Fibroblast of lung (primary cell): Measurements from ENCODE around the gene HMCES. TPM values are rescaled to one million over a fixed set of nuclear protein-coding genes. Genes with fewer than 3 reads are reported as not detected.
A peak's percentile ranks its signal among the peaks of the same experiment; 100 is the strongest.

Experiments
- DNase-seq, 2 donors: peaks; one replicate each; pipeline versions ENCODE4 v3.0.0 to v3.0.0-alpha.2; 2010; ENCODE audit warnings: low read depth in 2 of 2
- H2AFZ ChIP-seq: 2 replicates; pipeline ENCODE4 v1.5.1; 2012; ENCODE audit warnings: low read length, control low read depth, inconsistent platforms
- H3K27ac ChIP-seq: 2 replicates; pipeline ENCODE4 v1.5.1; 2011; ENCODE audit warnings: low read length, control low read depth; ENCODE audit not compliant: insufficient read depth
- H3K27me3 ChIP-seq: 2 replicates; pipeline ENCODE4 v1.5.1; 2011; ENCODE audit warnings: mild to moderate bottlenecking, low read length; ENCODE audit not compliant: control insufficient read depth, insufficient read depth
- H3K36me3 ChIP-seq: 2 replicates; pipeline ENCODE4 v1.5.1; 2011; ENCODE audit warnings: low read length; ENCODE audit not compliant: control insufficient read depth, insufficient read depth
- H3K4me1 ChIP-seq: 2 replicates; pipeline ENCODE4 v1.5.1; 2011; ENCODE audit warnings: low read length; ENCODE audit not compliant: control insufficient read depth, insufficient read depth; ENCODE audit errors: extremely low read depth
- H3K4me2 ChIP-seq: 2 replicates; pipeline ENCODE4 v1.5.1; 2011; ENCODE audit warnings: low read length, control low read depth; ENCODE audit not compliant: insufficient read depth; ENCODE audit errors: extremely low read depth
- H3K4me3 ChIP-seq, 4 experiments: fragments of 200-600 bp in 1 of 4; sonication (generic) in 1 of 4; replicated peaks in 1 of 4; 2 replicates each; pipeline ENCODE4 v1.5.1; 2011 to 2016; ENCODE audit warnings: low read length in 4 of 4, low read depth in 3 of 4, mild to moderate bottlenecking in 3 of 4, control low read depth in 2 of 4, inconsistent platforms in 1 of 4, mixed read lengths in 1 of 4; ENCODE audit not compliant: insufficient read depth in 1 of 4; ENCODE audit errors: control extremely low read depth in 1 of 4
- H3K79me2 ChIP-seq: 2 replicates; pipeline ENCODE4 v1.5.1; 2012; ENCODE audit warnings: mild to moderate bottlenecking, low read length, inconsistent platforms; ENCODE audit not compliant: control insufficient read depth, insufficient read depth
- H3K9ac ChIP-seq: 2 replicates; pipeline ENCODE4 v1.5.1; 2011; ENCODE audit warnings: mild to moderate bottlenecking, low read length, control low read depth; ENCODE audit not compliant: insufficient read depth
- H3K9me3 ChIP-seq: 2 replicates; pipeline ENCODE4 v1.5.1; 2012; ENCODE audit warnings: low read depth, low read length; ENCODE audit not compliant: control insufficient read depth, insufficient read depth
- H4K20me1 ChIP-seq: 2 replicates; pipeline ENCODE4 v1.5.1; 2011; ENCODE audit warnings: low read length; ENCODE audit not compliant: control insufficient read depth, insufficient read depth; ENCODE audit errors: extremely low read depth
- CTCF ChIP-seq, 2 donors: IDR thresholded peaks in 1 of 2; conservative IDR thresholded peaks in 1 of 2; 1 replicate in 1 of 2; 2 replicates in 1 of 2; pipeline ENCODE4 v1.5.1; 2011 to 2012; ENCODE audit warnings: low read length in 2 of 2, control low read depth in 1 of 2, inconsistent platforms in 1 of 2, low read depth in 1 of 2, mild to moderate bottlenecking in 1 of 2
- EZH2 ChIP-seq: IDR thresholded peaks from 2 replicates; pipeline ENCODE4 v1.5.1; 2012; ENCODE audit warnings: low read length, control low read depth, mild to moderate bottlenecking; ENCODE audit errors: missing control alignments
- polyA plus RNA-seq, 2 donors: library from polyadenylated mRNA; depleted of rRNA in 1 of 2; stranded (reverse) in 1 of 2; unstranded in 1 of 2; fragments of >200 nt; gene quantifications; 2 replicates each; pipeline ENCODE4 v1.2.1, GENCODE V29; 2011 to 2012; ENCODE audit warnings: missing spikeins in 1 of 2
- total RNA-seq: library from RNA; depleted of rRNA; stranded (reverse); fragments of >200 nt; gene quantifications from 2 replicates; pipeline ENCODE4 v1.2.1, GENCODE V29; 2014

The HMCES gene
- total and polyA plus RNA-seq, 2 donors (not counting 1 experiment from before 2014, with no cell fraction given), result 12.2 to 22.8 TPM

GRCh38 chr3:129304962-129305222, 26.2 kb downstream of the HMCES start:
- no peak overlapping the region for H3K9ac ChIP-seq
- no peak for TF ChIP-seq EZH2
- no peak for TF ChIP-seq CTCF (conservative IDR thresholded peaks at IDR 0.05 in 1 of 2, IDR thresholded peaks at IDR 0.05 in 1 of 2; ENCODE audit: low read depth in 1 of 2, low read length in 2 of 2)

GRCh38 chr3:129305592-129306091, 27.0 kb downstream of the HMCES start:
- H3K9me3 ChIP-seq, result no peaks in the 10 kb centered on the region
- TF ChIP-seq EZH2 (no peak), CTCF (conservative IDR thresholded peaks at IDR 0.05 in 1 of 2, IDR thresholded peaks at IDR 0.05 in 1 of 2; ENCODE audit: low read depth in 1 of 2, low read length in 2 of 2) (no peak)
- H3K79me2 ChIP-seq, result no peaks in the 10 kb centered on the region
- peaks cover 2% of the 10 kb centered on the region for H3K4me1 ChIP-seq
- no peaks in the 10 kb centered on the region for H3K27me3 ChIP-seq
- peak overlapping the region in 2 of 4 experiments; percentile 33 to 41 for H3K4me3 ChIP-seq
- H3K9ac ChIP-seq, result no peak overlapping the region
- peak overlapping the region; percentile 64 for H2AFZ ChIP-seq
- peak; percentile 79 to 94 for DNase-seq
- H3K36me3 ChIP-seq, result peaks cover 3% of the 10 kb centered on the region
- H3K4me2 ChIP-seq, result peak overlapping the region; percentile 73
- peak overlapping the region; percentile 60 for H3K27ac ChIP-seq
- H4K20me1 ChIP-seq, result no peaks in the 10 kb centered on the region

More at GRCh38 chr3:129304962-129305222, 26.2 kb downstream of the HMCES start:
- no peak for DNase-seq
- no peak overlapping the region for H3K27ac ChIP-seq
- no peak overlapping the region for H3K4me3 ChIP-seq
- H3K9me3 ChIP-seq, result no peaks in the 10 kb centered on the region
- peaks cover 2% of the 10 kb centered on the region for H3K4me1 ChIP-seq
- no peaks in the 10 kb centered on the region for H3K27me3 ChIP-seq
- H2AFZ ChIP-seq, result no peak overlapping the region
- no peak overlapping the region for H3K4me2 ChIP-seq
- no peaks in the 10 kb centered on the region for H4K20me1 ChIP-seq
- peaks cover 3% of the 10 kb centered on the region for H3K36me3 ChIP-seq
- H3K79me2 ChIP-seq, result no peaks in the 10 kb centered on the region

- Histone ChIP-seq H3K9ac (no peak overlapping the region), H2AFZ (no peak overlapping the region), H4K20me1 (no peaks in the 10 kb centered on the region), H3K4me2 (no peak overlapping the region), H3K79me2 (no peaks in the 10 kb centered on the region), H3K4me3 (no peak overlapping the region), H3K4me1 (peaks cover 2% of the 10 kb centered on the region), H3K36me3 (no peaks in the 10 kb centered on the region), H3K27ac (no peak overlapping the region), H3K27me3 (no peaks in the 10 kb centered on the region), H3K9me3 (no peaks in the 10 kb centered on the region)
- TF ChIP-seq EZH2, result no peak
- TF ChIP-seq CTCF (conservative IDR thresholded peaks at IDR 0.05 in 1 of 2, IDR thresholded peaks at IDR 0.05 in 1 of 2; ENCODE audit: low read depth in 1 of 2, low read length in 2 of 2), result no peak
- DNase-seq, result no peak
Measured at GRCh38 chr3:129308636-129309035, 30.0 kb downstream of the HMCES start.
